GM19397 (cell line): ENCODE results near the gene RPS18.
A peak's percentile ranks its signal among the peaks of the same experiment; 100 is the strongest.

ENCODE experiments used
- ATAC-seq: cut with Tn5 transposase; IDR thresholded peaks from one replicate; pipeline ENCODE4 v1.9.1; 2021; ENCODE audit warnings: mild to moderate bottlenecking, moderate library complexity; ENCODE audit not compliant: unreplicated experiment

Gene RPS18

GRCh38 chr6:33314515-33314942 is 42.7 kb downstream of the RPS18 start:
- no peak for ATAC-seq

GRCh38 chr6:33314943-33315792 is 43.3 kb downstream of the RPS18 start:
- ATAC-seq, result no peak

- no peak for ATAC-seq
Measured at GRCh38 chr6:33315793-33316602, 44.1 kb downstream of the RPS18 start.

GRCh38 chr6:33316603-33317418 is 44.9 kb downstream of the RPS18 start:
- ATAC-seq, result no peak

- ATAC-seq, result no peak
Measured at GRCh38 chr6:33317419-33317668, 45.5 kb downstream of the RPS18 start.

GRCh38 chr6:33317669-33318425 is 46.0 kb downstream of the RPS18 start, which contains the start of gene ZBTB22:
Gene ZBTB22, minus strand, starts transcription at chr6:33317744. Its CDS starts 828 bp downstream, at chr6:33316916.
- ATAC-seq, result peak; percentile 49

- no peak for ATAC-seq
Measured at GRCh38 chr6:33318426-33319073, 46.7 kb downstream of the RPS18 start.

- ATAC-seq, result no peak
Measured at GRCh38 chr6:33319939-33320314, 48.1 kb downstream of the RPS18 start.

- ATAC-seq, result no peak
Measured at GRCh38 chr6:33320315-33321181, 48.7 kb downstream of the RPS18 start.

- ATAC-seq, result no peak
Measured at GRCh38 chr6:33321227-33321626, 49.4 kb downstream of the RPS18 start.

- peak; percentile 1 for ATAC-seq
Measured at GRCh38 chr6:33323623-33323948, 51.7 kb downstream of the RPS18 start.

- ATAC-seq, result no peak
Measured at GRCh38 chr6:33324125-33324524, 52.2 kb downstream of the RPS18 start.
